GM12878 (cell line): Measurements from ENCODE around the gene QPRT. TPM values are rescaled to one million over a fixed set of nuclear protein-coding genes. Genes with fewer than 3 reads are reported as not detected.

Source experiments
- CBX5 ChIP-seq: sonication (generic); IDR thresholded peaks from 2 replicates; pipeline ENCODE4 v1.6.1; 2016; ENCODE audit warnings: low read depth, moderate library complexity, mild to moderate bottlenecking, inconsistent platforms
- CHD2 ChIP-seq: IDR thresholded peaks from 2 replicates; pipeline ENCODE4 v1.6.1; 2011; ENCODE audit warnings: low read depth, low read length, improper control_type of control experiment, borderline replicate concordance
- E2F8 ChIP-seq: fragments of 450-650 bp; IDR thresholded peaks from 2 replicates; pipeline ENCODE4 v1.6.1; 2018; ENCODE audit warnings: mild to moderate bottlenecking, low read depth, moderate library complexity; ENCODE audit not compliant: partially characterized antibody
- EP300 ChIP-seq, 2 experiments: fragments of 150-350 bp in 1 of 2; IDR thresholded peaks; 2 replicates each; pipeline ENCODE4 v1.6.1; 2011 to 2012; ENCODE audit warnings: low read depth in 2 of 2, low read length in 2 of 2, borderline replicate concordance in 1 of 2, improper control_type of control experiment in 1 of 2, inconsistent platforms in 1 of 2; ENCODE audit not compliant: control insufficient read depth in 1 of 2
- FOXM1 ChIP-seq: IDR thresholded peaks from 2 replicates; pipeline ENCODE4 v1.6.1; 2012; ENCODE audit warnings: low read depth, mild to moderate bottlenecking, inconsistent platforms, low read length, moderate library complexity
- IKZF2 ChIP-seq, 2 experiments: fragments of 450-650 bp; IDR thresholded peaks; 2 replicates each; pipeline ENCODE4 v1.6.1; 2017; ENCODE audit warnings: mild to moderate bottlenecking in 2 of 2, moderate library complexity in 2 of 2
- JUND ChIP-seq: IDR thresholded peaks from 2 replicates; pipeline ENCODE4 v1.6.1; 2012; ENCODE audit warnings: low read depth, mild to moderate bottlenecking, low read length, improper control_type of control experiment, moderate library complexity
- MEF2A ChIP-seq: IDR thresholded peaks from 2 replicates; pipeline ENCODE4 v1.6.1; 2011; ENCODE audit warnings: low read depth, mild to moderate bottlenecking, low read length, moderate library complexity; ENCODE audit not compliant: insufficient read depth
- MEF2B ChIP-seq: fragments of 450-650 bp; IDR thresholded peaks from 2 replicates; pipeline ENCODE4 v1.6.1; 2018; ENCODE audit warnings: mild to moderate bottlenecking, moderate library complexity; ENCODE audit not compliant: partially characterized antibody, poor library complexity, severe bottlenecking
- MTA3 ChIP-seq: IDR thresholded peaks from 2 replicates; pipeline ENCODE4 v1.6.1; 2012; ENCODE audit warnings: low read length, inconsistent platforms, borderline replicate concordance
- NBN ChIP-seq: fragments of 450-650 bp; IDR thresholded peaks from 2 replicates; pipeline ENCODE4 v1.6.1; 2016
- POU2F2 ChIP-seq: IDR thresholded peaks from 3 replicates; pipeline ENCODE4 v1.6.1; 2011; ENCODE audit warnings: low read depth, mild to moderate bottlenecking, low read length, borderline replicate concordance
- SP1 ChIP-seq: IDR thresholded peaks from one replicate; pipeline ENCODE4 v1.6.1; 2011; ENCODE audit warnings: low read depth, low read length
- SPI1 ChIP-seq: IDR thresholded peaks from 2 replicates; pipeline ENCODE4 v1.6.1; 2011; ENCODE audit warnings: low read depth, mild to moderate bottlenecking, low read length, moderate library complexity, borderline replicate concordance; ENCODE audit not compliant: insufficient read depth
- WRNIP1 ChIP-seq: IDR thresholded peaks from 2 replicates; pipeline ENCODE4 v1.6.1; 2011; ENCODE audit warnings: low read depth, low read length, improper control_type of control experiment, borderline replicate concordance
- ZNF592 ChIP-seq: fragments of 450-650 bp; IDR thresholded peaks from 2 replicates; pipeline ENCODE4 v1.6.1; 2017; ENCODE audit warnings: mild to moderate bottlenecking, moderate library complexity
- ZNF622 ChIP-seq: fragments of 450-650 bp; IDR thresholded peaks from 2 replicates; pipeline ENCODE4 v1.6.1; 2017; ENCODE audit warnings: mild to moderate bottlenecking, inconsistent platforms
- ZNF687 ChIP-seq: fragments of 450-650 bp; IDR thresholded peaks from 2 replicates; pipeline ENCODE4 v1.6.1; 2017; ENCODE audit warnings: mild to moderate bottlenecking, moderate library complexity
- ZSCAN29 ChIP-seq: fragments of 450-650 bp; IDR thresholded peaks from 2 replicates; pipeline ENCODE4 v1.6.1; 2017; ENCODE audit warnings: mild to moderate bottlenecking, moderate library complexity
- polyA plus RNA-seq, 11 experiments: library from polyadenylated mRNA; depleted of rRNA in 4 of 11; unstranded in 6 of 11; stranded (reverse) in 5 of 11; fragments of >200 nt; fragmentation: Nextera tagmentation in 4 of 11; fragmentation: Illumina TruSeq in 1 of 11; extraction: Ambion mirVana in 4 of 11; extraction: Trizol in 1 of 11; gene quantifications; 1 replicate in 1 of 11; 2 replicates in 10 of 11; pipeline versions ENCODE4 v1.2.1 to v1.2.3, GENCODE V29; 2011 to 2016; ENCODE audit warnings: inconsistent platforms in 2 of 11, missing spikeins in 2 of 11, low read depth in 1 of 11
- total RNA-seq, 4 experiments: library from RNA; depleted of rRNA in 3 of 4; stranded (reverse); fragments of >200 nt in 3 of 4; fragmentation: Illumina TruSeq in 1 of 4; extraction: Trizol in 1 of 4; gene quantifications; 2 replicates each; pipeline versions ENCODE4 v1.2.1 to v1.2.3, GENCODE V29; 2013 to 2021

Gene QPRT
- total and polyA plus RNA-seq, 10 of the 15 experiments (the other 5 are each of a cell fraction or from before 2014, with no cell fraction given) = 2.7 to 43.0 (median 31.3) TPM

GRCh38 chr16:29644338-29644857 lies 34.6 kb upstream of the QPRT start (continued):
- peak; percentile 96 for TF ChIP-seq ZNF687
- peak; percentile 62; the same call in 1 of the 2 replicates for TF ChIP-seq ZSCAN29
- peak; percentile 81; the same call in 1 of the 2 replicates for TF ChIP-seq MTA3
- 0 out of 2 replicates have a peak, but pooled peaks have one; percentile 38 for TF ChIP-seq ZNF592
- TF ChIP-seq ZNF622 = no peak
- no peak for TF ChIP-seq E2F8
- 0 out of 2 replicates have a peak, but pooled peaks have one; percentile 66 for TF ChIP-seq MEF2A
- TF ChIP-seq FOXM1 = peak; percentile 65; the same call in 1 of the 2 replicates
- 0 out of 2 replicates have a peak, but pooled peaks have one; percentile 70 for TF ChIP-seq CBX5
- TF ChIP-seq SP1 = peak; percentile 75
- TF ChIP-seq SPI1 = peak; percentile 69
- peak; percentile 63 for TF ChIP-seq MEF2B
- TF ChIP-seq EP300 (IDR thresholded peaks at IDR 0.05; ENCODE audit: borderline replicate concordance in 1 of 2, control insufficient read depth in 1 of 2, low read depth in 2 of 2, low read length in 2 of 2) = peak; percentile 43 to 72
- no peak for TF ChIP-seq WRNIP1
- peak; percentile 82 to 85 for TF ChIP-seq IKZF2 (IDR thresholded peaks at IDR 0.05)
- peak; percentile 58; the same call in 1 of the 3 replicates for TF ChIP-seq POU2F2
- 0 out of 2 replicates have a peak, but pooled peaks have one; percentile 7 for TF ChIP-seq CHD2
- peak; percentile 94 for TF ChIP-seq JUND
- peak; percentile 91 for TF ChIP-seq NBN
